Right renal pelvis (tissue), 4 donors: ENCODE measurements around the gene LIPT2. TPM values are rescaled to one million over a fixed set of nuclear protein-coding genes. Genes with fewer than 3 reads are reported as not detected.
A peak's percentile ranks its signal among the peaks of the same experiment; 100 is the strongest.

Source experiments
- DNase-seq, 4 donors: peaks; one replicate each; pipeline ENCODE4 v3.0.0-alpha.2; 2013; ENCODE audit warnings: low read depth in 4 of 4, low spot score in 3 of 4, missing footprints in 1 of 4
- polyA plus RNA-seq, 4 donors: library from polyadenylated mRNA; unstranded; fragments of 120-200 nt; gene quantifications; one replicate each; pipeline ENCODE4 v1.2.1, GENCODE V29; 2013; ENCODE audit not compliant: insufficient read length in 4 of 4

Gene LIPT2
- polyA plus RNA-seq, 4 donors, result 10.1 to 10.8 (median 10.7) TPM

GRCh38 chr11:74468058-74468457, 25.5 kb downstream of the LIPT2 start:
- DNase-seq, result no peak

DNA sequence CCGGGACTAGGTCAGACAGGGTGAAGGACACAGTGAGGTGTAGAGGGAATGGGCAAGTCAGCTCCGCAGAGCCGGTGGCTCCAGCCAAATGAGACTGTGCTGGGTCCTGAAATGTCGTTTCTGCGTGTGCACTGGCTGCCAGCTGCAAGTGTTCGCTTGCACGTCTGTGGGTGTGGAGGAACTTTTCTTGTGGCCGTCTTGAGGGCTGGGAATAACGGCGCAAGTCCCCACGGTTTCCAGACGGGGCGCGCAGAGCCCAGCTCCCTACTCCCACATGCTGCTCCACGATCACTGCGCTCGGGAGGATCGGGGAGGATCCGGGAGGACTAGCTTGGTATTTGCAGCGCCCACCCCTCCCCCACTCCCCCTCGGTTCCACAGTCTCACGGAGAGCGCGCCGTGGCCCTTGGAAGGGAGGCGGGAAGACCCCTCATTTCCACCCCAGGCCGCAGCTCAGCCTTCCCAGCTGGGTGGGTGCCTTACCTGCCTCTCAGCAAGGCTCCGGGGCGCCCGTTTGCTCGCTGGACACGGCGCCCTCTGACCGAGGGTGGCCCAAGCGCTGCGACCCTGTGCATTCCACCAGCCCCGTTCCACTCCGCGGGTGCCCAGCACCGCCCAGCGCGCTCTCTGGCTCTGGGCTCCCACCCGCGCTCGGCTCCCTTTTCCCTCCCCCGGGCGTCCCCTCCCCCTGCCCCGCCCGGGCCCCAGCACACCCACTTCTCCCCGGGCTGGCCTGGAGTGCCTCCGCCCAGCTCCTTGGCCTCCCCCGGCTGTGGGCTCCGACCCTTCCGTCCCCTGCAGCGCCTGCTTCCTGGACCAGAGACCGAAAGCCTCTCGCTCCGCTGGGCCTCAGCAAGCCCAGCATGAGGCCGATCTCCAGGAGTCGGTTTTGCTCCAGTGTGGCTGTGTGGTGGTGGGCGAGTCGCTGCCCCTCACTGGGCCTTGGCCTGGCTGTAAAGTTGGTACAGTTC, 26.3 kb downstream of the LIPT2 start, which contains the start of gene KCNE3:
TSS of gene KCNE3 (minus strand) at position 634 of the 970 bp plus-strand sequence. CDS start 9,986 bp downstream, outside the sequence.
- peak in 2 of 4 donors; percentile 29 to 47 for DNase-seq

DNA sequence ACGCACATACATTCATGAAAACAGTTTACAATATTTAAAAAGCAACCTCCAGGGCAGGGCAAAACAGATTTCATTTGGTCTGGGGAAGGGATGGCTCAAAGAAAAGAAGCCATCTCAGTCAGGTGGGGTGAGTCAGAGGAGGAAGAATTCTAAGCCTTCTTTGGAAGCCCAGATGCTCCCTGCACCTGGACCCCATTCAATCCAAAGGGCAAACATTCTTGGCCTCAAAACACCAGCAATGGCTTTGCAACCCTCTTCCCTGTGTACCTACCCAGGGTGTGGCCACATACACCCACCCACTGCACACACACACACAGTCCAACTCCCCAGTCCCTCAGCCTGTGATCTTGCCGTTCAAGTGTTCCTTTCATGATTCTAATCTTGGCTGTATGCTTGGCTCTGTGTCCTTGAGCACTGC, 28.2 kb downstream of the LIPT2 start:
- DNase-seq, result no peak

DNA sequence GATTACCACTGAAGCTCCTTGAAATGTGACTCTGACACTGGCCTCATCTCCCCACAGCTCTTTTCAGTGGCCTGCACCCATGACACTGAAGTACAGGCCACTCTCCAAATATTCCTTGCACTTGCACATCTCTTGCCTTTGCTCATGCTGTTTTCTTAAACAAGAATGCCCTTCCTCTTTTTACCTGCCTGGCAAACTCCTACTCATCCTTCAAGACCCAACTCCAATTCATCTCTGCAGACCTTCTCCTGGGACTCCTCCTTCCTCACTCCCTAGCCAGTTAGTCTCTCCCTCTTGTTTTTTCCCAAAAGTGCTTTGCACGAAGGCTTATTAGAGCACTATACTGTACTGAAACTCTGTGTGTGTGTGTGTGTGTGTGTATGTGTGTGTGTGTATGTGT, 28.8 kb downstream of the LIPT2 start:
- DNase-seq, result no peak

GRCh38 chr11:74463216-74463615, 30.3 kb downstream of the LIPT2 start:
- DNase-seq, result no peak

- DNase-seq, result no peak
Observed at GRCh38 chr11:74462631-74463030, 30.9 kb downstream of the LIPT2 start.

GRCh38 chr11:74462009-74462408, 31.5 kb downstream of the LIPT2 start:
- DNase-seq, result no peak

DNA sequence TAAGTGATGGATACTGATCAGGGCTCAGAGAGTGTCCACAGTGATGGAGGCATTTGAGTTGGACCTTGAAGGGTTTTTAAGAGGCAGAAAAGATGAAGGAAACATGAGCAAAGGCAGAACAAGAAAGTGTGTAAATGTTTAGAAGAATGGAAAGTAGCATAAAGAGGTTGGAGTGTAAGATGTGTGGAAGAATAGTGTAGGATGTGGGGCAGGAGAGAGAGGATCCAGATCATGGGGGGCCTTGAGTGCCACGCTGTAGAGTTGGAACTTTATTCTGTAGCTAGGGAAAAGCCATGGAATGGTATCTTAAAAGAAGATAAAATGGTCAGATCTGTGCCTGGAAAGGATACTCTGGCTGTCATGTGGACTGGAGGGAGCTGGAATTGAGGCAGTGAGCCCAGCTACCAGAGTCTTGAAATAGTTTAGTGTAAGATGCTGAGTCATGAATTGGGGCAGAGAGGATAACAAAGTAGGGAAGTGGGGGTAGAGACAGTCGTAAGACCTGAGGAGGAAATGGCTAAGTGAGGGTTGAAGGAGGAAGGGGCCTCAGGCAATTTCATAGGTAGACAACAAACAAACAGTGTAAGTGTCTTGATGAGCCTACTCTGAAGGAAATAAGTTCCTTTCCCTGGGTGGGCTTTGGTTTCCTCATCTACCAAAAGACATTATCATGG, 32.9 kb downstream of the LIPT2 start:
- no peak for DNase-seq

DNA sequence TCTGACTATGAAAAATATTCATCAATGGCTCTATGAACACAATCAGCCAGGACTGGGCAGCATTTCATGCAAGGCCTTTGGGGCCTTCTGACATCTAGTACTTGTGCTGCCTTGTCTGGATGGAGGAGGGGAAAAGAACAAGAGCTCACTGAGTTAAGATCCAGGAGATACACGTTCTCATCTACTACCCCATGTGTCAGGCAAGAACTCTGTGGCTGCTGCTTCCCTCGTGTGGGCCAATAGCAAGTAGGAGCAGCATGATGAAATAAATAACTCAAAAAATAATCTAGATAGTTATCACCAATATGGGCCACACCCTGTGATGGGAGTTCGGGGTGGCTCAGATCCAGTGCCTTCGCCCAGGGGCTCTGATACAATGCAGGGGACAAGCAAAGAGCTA, 33.5 kb downstream of the LIPT2 start:
- DNase-seq, result no peak

GRCh38 chr11:74459584-74459983, 33.9 kb downstream of the LIPT2 start:
- no peak for DNase-seq

- DNase-seq, result no peak
Observed at GRCh38 chr11:74457356-74457755, 36.2 kb downstream of the LIPT2 start.

DNA sequence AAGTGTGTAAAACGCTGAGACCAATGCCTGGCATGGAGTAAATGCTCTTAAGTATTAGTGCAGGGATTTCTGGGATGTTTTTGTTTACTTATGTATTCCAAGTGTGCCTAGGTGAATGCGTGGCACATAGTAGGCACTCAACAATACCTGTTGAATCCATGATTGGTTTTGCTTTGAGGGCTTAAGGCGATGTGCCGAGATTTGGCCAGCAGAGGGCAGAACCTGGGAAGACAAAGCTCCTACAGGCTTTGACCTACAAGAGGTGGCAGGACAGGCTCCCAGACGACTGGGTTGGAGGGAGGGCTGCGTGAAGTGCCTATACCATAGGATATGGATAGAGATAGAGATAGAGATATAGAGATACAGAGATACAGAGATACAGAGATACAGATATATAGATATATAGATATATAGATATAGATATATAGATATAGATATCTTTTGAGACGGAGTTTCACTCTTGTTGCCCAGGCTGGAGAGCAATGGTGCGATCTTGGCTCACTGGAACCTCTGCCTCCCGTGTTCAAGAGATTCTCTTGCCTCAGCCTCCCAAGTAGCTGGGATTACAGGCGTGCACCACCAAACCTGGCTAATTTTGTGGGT, 40.0 kb downstream of the LIPT2 start:
- peak in 1 of 4 donors; percentile 32 for DNase-seq

DNA sequence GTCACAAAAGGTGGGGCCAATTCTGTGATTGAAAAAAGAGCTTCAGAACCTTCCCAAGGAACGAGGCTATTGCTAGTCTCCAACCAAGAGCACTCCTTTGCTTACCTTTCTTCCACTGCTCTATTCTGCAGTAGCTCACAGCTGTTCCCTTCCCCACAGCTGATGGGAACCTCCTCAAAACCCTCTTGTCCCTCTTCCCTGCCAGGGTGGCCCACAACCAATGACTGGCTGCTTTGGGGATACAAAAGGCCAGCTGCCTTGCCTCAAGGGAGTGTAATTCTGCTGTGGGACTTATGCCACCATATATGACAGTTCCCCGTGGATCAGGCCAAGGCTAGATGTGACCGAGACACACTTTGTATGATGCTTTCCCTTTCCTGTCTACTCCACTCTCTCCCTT, 41.2 kb downstream of the LIPT2 start:
- no peak for DNase-seq

DNA sequence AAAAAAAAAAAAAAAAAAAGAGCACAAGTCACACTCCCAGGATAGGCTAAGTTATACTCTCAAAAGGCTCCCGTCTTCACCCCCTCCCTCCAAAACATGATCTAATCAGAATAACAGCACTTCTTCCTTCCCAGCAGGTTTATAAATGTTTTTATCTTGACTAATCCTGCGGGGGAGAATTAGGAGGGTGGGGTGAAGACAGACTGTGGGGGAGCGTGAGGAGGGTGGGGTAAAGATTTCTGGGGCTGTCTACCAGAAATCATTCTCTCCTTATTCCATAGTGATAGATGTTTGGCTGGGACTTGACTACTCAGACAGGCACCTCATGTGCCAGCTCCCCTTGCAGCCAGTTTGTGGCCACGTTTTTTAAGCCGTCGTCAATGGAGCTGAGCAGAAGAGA, 43.2 kb downstream of the LIPT2 start:
- DNase-seq, result no peak

DNA sequence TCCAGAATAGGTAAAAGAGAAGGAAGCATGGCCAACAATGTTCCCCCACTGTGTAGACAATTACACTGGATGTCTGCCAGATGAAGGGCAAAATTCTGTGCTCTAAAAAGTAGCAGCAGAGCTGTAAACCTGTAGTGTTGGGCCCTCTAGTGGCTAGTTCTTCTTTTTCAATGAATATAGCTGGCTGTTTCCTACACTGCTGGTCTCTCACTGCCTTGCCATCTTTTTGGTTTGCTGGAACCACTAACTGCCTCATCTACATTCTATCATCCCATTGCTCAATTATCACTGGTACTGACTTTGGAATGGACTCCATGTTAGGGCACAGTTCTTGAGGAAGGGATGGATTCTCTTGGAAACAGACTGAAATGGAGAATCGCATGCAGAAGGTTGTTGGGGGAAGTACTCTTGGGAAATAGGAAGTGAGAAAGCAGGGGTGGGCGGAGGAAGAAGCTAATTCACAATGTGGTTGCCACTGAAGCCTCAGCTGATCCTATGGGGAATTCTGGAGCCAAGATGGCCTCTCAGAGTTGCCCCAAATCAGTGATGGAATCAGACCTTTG, 44.1 kb downstream of the LIPT2 start:
- DNase-seq, result peak; percentile 52 to 68 (median 64)

- no peak for DNase-seq
Observed at GRCh38 chr11:74447720-74448119, 45.8 kb downstream of the LIPT2 start.

DNA sequence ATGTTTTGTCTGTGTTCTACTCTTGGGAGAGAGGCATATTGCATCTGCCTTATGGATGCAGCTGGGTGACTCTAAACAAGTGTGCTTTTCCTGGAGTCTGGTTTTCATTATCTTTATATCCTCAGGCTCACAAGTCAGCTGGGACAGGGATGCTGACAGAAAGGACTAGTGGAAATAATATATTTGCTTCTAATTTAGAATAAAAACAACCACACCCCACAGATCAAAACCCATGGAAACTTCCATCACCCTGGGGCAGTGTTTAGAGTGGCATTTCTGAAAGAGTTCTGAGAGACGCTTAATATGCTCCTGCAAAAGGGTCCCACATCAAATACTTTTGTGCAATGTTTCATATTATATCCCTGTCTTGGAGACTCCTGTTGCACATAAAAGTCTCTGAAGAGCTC, 47.0 kb downstream of the LIPT2 start:
- no peak for DNase-seq

DNA sequence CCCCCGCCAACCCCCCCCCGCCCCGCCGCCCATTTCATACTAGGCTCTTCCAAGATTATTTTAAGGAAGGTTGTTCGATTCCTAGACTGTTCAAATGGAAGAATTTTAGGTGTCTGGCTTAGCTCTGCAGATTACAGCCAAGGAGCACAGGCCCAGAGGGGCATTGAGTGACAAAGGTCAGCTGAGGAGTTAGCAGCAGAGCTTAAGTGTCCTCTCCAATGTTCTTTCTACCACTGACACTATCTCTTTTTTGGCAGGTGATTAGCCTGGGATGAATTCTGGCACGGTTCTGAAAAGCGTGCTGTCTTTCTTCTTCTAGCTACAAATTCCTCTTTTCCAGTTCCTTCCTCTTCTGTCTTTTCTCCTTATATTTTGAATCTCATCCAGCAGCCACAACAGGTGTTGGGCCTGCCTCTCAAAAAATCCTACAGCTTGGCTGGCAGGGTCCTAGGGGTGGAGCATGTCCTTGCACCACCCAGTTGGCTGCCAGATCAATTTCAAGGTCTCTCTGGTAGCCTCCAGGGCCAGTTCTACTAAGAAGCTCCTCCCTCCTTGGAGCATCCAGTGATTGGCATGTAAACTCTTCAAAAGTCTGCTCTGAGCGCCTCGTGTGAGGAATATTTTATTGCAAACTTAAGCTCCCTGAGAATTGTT, 49.2 kb downstream of the LIPT2 start:
- DNase-seq, result no peak

- no peak for DNase-seq
Observed at GRCh38 chr11:74443071-74443864, 50.3 kb downstream of the LIPT2 start.

GRCh38 chr11:74442636-74443035, 50.9 kb downstream of the LIPT2 start:
- DNase-seq, result no peak
